Activated T-cell treated with anti-CD3 and anti-CD28 coated beads, Interleukin-2, amount 50 U/mL, for 72 hours (primary cell): ENCODE measurements around the gene RPS6KA4. TPM values are rescaled to one million over a fixed set of nuclear protein-coding genes. Genes with fewer than 3 reads are reported as not detected.
A peak's percentile ranks its signal among the peaks of the same experiment; 100 is the strongest.

ENCODE experiments used
- ATAC-seq, 2 donors: fragments of 150-1000 bp; cut with Tn5 transposase; replicated peaks in 1 of 2; 2 replicates each; pipeline ENCODE4 v1.10.0; 2021; ENCODE audit warnings: moderate library complexity in 2 of 2, mild to moderate bottlenecking in 1 of 2
- DNase-seq, 2 donors: peaks; one replicate each; pipeline ENCODE4 v3.0.0; 2021 to 2022; ENCODE audit warnings: mixed read lengths in 1 of 2
- H3K27ac Mint-ChIP-seq: one replicate; pipeline ENCODE4 v1.8.0; 2022; ENCODE audit warnings: mild to moderate bottlenecking, moderate library complexity, mixed read lengths
- H3K27me3 Mint-ChIP-seq: one replicate; pipeline ENCODE4 v1.8.0; 2022; ENCODE audit warnings: low read depth, mixed read lengths
- H3K36me3 Mint-ChIP-seq, 2 donors: one replicate each; pipeline ENCODE4 v1.8.0; 2022; ENCODE audit warnings: mixed read lengths in 2 of 2, mild to moderate bottlenecking in 1 of 2; ENCODE audit not compliant: insufficient read depth in 2 of 2
- H3K4me1 Mint-ChIP-seq: one replicate; pipeline ENCODE4 v1.8.0; 2022; ENCODE audit warnings: low read depth, mixed read lengths
- H3K4me3 Mint-ChIP-seq, 2 donors: one replicate each; pipeline ENCODE4 v1.8.0; 2022; ENCODE audit warnings: mild to moderate bottlenecking in 2 of 2, mixed read lengths in 2 of 2, moderate library complexity in 2 of 2
- H3K9me3 Mint-ChIP-seq, 2 donors: one replicate each; pipeline ENCODE4 v1.8.0; 2022; ENCODE audit warnings: mixed read lengths in 2 of 2
- total RNA-seq, 2 donors: library from RNA; stranded (reverse); gene quantifications; one replicate each; pipeline ENCODE4 v1.2.3, GENCODE V29; 2022

RPS6KA4 gene
- total RNA-seq, 2 donors from 2014 or later, result 16.6 to 18.4 TPM

DNA sequence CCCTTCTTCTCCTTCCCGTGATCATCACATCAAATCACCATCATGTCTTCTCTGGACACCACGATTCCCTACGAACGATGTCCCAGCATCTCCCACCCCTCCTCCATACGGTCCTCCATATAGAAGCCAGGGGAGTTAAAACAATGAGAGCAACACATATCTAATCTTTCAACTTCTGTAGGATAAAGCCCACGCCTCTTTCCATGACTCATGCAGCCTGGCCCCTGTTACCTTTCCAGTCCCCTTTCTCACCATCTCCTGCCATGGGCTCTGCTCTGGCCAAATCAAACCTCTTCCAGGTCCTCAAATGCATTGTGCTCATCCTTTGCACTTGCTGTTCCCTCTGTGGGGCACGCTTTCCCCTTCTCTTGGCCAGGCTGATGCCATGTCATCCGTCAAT, 23.6 kb downstream of the RPS6KA4 start:
- ATAC-seq, result no peak
- Mint-ChIP-seq H3K27me3 (no peaks in the 10 kb centered on the region), H3K4me1 (peaks cover 18% of the 10 kb centered on the region), H3K27ac (no peak overlapping the region), H3K36me3 (no peaks in the 10 kb centered on the region), H3K9me3 (no peaks in the 10 kb centered on the region), H3K4me3 (no peak overlapping the region)
- no peak for DNase-seq

DNA sequence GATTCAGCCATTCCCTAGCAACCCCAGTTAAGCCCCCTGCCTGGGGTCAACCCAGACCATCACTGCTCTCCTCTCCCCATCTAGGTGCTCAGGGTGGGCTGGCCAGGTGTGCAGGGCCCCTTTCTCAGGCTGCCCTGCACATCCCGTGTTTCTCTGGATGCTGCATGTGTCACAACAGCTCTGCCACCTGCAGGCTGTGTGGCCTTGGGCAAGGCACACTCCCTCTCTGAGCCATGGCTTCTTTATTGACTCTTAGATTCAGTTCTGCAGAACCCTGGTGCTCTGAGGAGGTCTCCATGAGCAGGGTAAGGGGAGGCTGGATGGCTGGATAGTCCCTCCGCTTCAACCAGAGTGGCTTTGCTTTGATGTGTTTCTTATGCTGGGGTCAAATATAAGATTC, 24.6 kb downstream of the RPS6KA4 start:
- Mint-ChIP-seq H3K27ac (no peak overlapping the region), H3K36me3 (no peaks in the 10 kb centered on the region), H3K9me3 (peaks cover 0 to 2% of the 10 kb centered on the region in 2 donors), H3K4me1 (peaks cover 18% of the 10 kb centered on the region), H3K27me3 (no peaks in the 10 kb centered on the region), H3K4me3 (no peak overlapping the region)
- DNase-seq, result no peak
- no peak for ATAC-seq

DNA sequence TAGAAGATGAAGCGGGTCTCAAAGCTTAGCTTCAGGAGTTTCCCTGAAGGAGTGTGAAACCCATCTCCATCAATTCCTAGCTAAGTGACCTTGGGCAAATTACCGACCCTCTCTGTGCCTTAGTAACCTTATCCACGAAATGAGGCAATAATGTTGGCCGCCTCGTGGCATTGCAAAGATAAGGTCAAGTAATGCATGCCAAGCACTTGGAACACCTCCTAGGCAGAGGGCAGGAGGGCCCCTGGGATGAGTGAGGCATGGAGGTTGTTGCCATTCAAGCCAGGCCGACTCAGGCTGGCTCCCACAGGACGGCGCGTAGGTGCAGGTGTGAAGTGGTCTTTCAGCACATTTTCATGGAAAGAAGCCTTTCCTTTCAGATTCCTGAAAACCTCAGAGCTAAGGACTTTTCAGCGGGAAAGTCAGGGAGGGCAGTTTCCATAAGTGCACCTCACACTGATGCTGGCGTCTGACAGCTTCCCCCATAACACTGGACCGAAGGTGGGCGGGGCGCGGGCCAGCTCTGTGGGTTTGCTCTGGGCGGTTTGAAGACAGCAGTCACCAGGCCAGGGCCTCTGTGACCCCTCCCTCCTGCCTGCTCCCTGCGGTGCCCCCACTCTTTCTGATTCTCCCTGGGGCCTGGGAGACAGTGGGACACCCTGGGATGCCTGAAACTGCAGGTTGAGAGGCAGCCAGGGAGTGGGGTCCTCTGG, 25.2 kb downstream of the RPS6KA4 start:
- no peak for ATAC-seq
- H3K36me3 Mint-ChIP-seq, result peaks cover 0 to 1% of the 10 kb centered on the region in 2 donors
- H3K4me3 Mint-ChIP-seq, result no peak overlapping the region
- H3K4me1 Mint-ChIP-seq, result peaks cover 18% of the 10 kb centered on the region
- no peak for DNase-seq
- H3K27ac Mint-ChIP-seq, result no peak overlapping the region
- H3K27me3 Mint-ChIP-seq, result no peaks in the 10 kb centered on the region
- H3K9me3 Mint-ChIP-seq, result peaks cover 0 to 2% of the 10 kb centered on the region in 2 donors

DNA sequence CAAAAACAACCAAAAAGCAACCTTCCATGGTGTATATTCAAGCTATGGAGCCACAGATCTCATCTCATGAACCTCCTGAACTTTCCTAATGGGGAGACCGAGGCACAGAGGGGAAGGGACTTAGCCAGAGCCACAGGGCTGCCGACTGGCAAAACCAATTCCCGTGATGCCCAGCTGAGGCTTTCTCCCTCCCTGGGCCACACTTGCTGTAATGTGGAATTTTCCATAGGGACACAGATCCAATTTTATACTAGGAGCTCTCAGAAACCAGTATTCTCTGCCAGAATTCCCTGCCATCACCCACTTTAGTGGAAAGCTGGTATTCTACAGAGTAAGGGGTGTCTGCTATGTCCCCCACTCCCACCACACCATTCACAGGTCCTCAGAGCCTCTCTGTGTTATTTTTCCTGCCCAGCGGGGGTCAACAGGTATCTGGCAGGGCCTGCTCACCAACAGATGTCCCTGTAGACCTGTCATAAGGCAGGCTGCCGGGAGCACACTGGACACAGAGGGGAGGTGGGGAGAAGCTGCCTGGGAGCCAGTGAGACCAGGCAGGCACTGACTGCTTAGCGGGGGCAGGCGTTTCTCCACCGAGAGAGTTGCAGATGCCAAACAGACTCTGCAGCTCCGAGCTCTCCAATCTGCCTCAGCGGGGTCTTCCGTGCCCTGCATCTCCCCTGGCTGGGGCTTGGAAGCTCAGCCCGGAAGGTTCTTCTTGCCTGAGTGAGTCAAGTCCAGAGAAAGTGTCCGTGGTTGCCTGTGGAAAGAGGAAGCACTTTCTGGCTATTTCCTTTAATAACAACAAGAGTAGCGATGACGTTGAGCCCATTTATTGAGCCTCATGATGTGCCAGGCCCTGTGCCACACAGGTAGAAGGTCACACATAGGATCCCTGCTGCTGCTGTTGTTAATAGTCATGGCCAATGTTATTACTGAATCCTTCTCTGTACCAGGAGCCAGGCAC, 26.3 kb downstream of the RPS6KA4 start:
- no peaks in the 10 kb centered on the region for H3K27me3 Mint-ChIP-seq
- H3K4me1 Mint-ChIP-seq, result peaks cover 19% of the 10 kb centered on the region
- H3K4me3 Mint-ChIP-seq, result no peak overlapping the region
- no peak overlapping the region for H3K27ac Mint-ChIP-seq
- peaks cover 2 to 10% of the 10 kb centered on the region in 2 donors for H3K36me3 Mint-ChIP-seq
- DNase-seq (no peak), ATAC-seq (no peak)
- H3K9me3 Mint-ChIP-seq, result peaks cover 7 to 11% of the 10 kb centered on the region in 2 donors

DNA sequence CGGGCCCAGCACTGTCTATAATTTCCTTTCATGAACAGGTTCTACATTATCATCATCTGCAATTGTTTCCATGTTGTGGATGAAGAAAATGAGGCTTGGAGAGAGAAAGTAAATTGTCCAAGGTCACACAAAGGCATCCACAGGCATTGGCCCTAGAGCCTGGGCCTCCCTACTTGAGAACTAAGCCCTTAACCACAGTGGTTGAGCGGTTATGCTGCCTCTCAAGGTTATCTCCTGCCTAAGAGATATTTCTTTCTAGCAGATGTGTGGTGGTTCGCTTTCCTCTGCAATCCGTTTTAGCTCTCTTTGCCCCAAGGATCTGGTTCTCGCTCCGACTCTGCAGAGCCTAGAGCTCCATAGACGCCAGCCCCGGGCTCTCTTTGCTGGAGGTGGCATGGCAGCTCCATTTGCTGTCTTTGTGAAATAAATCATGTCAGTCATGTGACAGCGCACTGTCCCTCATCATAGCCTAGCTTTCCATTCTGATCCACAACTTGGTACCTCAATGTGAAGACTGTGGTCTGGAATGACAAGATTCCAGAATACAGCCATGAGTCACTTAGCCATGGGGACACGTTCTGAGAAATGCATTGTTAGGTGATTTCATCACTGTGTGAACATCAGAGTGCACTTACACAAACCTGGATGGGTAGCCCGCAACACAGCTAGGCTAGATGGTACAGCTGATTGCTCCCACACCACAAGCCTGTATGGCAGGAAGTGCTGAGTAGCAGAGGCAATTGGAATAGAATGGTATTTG, 27.2 kb downstream of the RPS6KA4 start:
- Mint-ChIP-seq H3K4me1 (peaks cover 27% of the 10 kb centered on the region), H3K27me3 (no peaks in the 10 kb centered on the region), H3K36me3 (peaks cover 2 to 13% of the 10 kb centered on the region in 2 donors), H3K9me3 (peaks cover 11% of the 10 kb centered on the region in 2 donors), H3K4me3 (no peak overlapping the region), H3K27ac (no peak overlapping the region)
- ATAC-seq, result peak in 1 of 2 donors; percentile 65
- DNase-seq, result no peak

DNA sequence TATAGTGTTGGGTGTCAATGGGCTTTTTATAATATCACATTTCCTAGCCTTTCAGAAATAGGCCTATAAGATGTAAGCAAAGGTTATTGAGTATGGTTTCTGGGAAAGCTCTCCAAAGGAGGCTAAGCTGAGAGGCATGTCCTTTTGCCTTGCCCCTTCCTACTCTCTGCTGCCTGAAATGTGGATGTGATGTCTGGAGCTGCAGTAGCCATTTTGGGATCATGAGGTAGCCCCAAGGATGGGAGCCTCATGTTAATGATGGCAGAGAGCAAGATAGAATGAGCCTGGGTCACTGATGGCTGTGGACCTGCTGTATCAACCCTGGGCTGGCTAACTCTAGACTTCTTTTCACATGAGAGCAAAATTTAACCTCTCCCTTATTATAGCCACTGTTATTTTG, 29.0 kb downstream of the RPS6KA4 start:
- peaks cover 11% of the 10 kb centered on the region in 2 donors for H3K9me3 Mint-ChIP-seq
- H3K36me3 Mint-ChIP-seq, result peaks cover 2 to 13% of the 10 kb centered on the region in 2 donors
- H3K4me3 Mint-ChIP-seq, result no peak overlapping the region
- no peak overlapping the region for H3K27ac Mint-ChIP-seq
- peaks cover 27% of the 10 kb centered on the region for H3K4me1 Mint-ChIP-seq
- ATAC-seq (no peak), DNase-seq (no peak)
- no peaks in the 10 kb centered on the region for H3K27me3 Mint-ChIP-seq

DNA sequence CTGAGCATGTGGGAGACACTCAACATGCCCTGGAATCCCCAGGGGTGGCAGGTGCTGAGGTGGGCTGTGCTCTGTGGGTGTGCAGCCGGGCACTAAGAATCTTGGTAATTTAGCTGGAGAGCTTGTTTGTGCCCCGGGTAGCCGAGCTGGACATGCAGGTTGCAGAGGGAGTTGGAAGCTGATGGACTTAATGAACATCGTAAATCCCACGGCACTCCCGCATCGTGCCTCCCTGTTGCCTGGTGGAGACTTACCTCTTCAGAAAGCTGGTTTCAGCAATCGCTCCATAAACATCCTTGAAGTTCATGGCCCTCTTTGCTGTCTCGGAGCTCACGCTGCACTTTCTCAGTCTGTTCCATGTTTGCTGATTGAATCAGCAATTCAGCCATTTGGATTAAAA, 29.9 kb downstream of the RPS6KA4 start:
- Mint-ChIP-seq H3K4me3 (no peak overlapping the region), H3K27me3 (no peaks in the 10 kb centered on the region), H3K9me3 (peaks cover 11% of the 10 kb centered on the region in 2 donors), H3K4me1 (peaks cover 24% of the 10 kb centered on the region), H3K36me3 (peaks cover 2 to 13% of the 10 kb centered on the region in 2 donors), H3K27ac (no peak overlapping the region)
- no peak for DNase-seq
- ATAC-seq, result no peak

DNA sequence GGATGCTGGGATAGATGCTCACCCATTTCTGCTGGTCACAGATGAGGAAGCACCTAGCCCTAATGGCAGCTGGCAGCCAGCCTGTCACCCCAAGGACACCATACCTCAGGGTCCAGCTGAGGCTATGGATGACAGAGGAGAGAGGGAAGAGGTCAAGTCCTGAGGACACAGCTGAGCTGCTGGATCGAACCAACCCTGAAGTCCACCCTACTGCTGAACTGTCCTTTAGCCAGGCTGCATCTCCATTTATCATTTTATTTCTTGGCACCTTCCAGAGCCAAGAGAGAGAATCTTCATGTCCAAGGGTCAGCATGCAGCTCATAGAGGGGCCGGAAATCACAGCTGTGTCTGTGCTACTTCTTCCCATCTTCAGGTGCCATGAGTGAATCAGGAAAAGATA, 30.9 kb downstream of the RPS6KA4 start:
- DNase-seq (no peak), ATAC-seq (no peak)
- Mint-ChIP-seq H3K27me3 (no peaks in the 10 kb centered on the region), H3K27ac (no peak overlapping the region), H3K36me3 (peaks cover 2 to 13% of the 10 kb centered on the region in 2 donors), H3K4me1 (peaks cover 24% of the 10 kb centered on the region), H3K4me3 (no peak overlapping the region), H3K9me3 (peaks cover 11% of the 10 kb centered on the region in 2 donors)

DNA sequence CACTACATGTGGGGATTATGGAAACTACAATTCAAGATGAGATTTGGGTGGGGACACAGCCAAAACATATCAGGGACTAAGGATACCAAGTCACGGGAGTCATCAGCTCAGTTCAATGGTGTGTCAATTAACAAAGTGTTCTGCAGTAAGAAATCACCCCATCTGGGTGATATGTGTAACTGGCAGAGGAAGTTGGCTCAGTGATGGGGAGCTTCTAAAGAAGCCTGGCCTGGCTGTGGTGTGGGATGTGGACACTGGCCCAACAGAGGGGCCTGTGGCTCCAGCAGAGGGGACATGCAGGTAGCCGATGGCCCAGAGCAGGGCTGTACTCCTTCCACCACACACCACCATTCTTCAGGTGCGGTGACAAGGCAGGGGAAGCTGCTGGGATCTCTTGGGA, 31.6 kb downstream of the RPS6KA4 start:
- DNase-seq (no peak), ATAC-seq (no peak)
- Mint-ChIP-seq H3K4me1 (peaks cover 24% of the 10 kb centered on the region), H3K27me3 (no peaks in the 10 kb centered on the region), H3K27ac (no peak overlapping the region), H3K36me3 (peaks cover 2 to 13% of the 10 kb centered on the region in 2 donors), H3K9me3 (peaks cover 11% of the 10 kb centered on the region in 2 donors), H3K4me3 (peak overlapping the region in 1 of 2 donors; percentile 29)

DNA sequence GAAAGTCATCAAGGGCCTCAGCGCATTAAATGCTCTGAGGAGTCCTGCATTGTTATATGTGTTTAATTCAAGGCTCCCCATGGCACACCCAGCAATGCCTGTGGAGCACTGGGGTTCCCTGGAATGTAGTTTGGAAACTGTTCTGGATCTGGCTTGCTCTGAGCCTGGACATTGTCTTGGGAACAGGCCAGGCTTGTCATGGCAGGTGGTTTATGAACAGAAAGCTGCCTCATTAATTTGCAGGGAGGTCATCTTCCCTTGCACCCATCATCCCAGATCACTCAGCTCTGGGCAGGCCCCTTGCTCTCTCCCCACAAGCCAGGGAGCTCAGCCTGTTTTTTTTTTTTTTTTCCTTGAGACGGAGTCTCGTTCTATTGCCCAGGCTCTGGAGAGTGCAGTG, 32.9 kb downstream of the RPS6KA4 start:
- Mint-ChIP-seq H3K4me3 (no peak overlapping the region), H3K9me3 (peaks cover 11% of the 10 kb centered on the region in 2 donors), H3K4me1 (peaks cover 17% of the 10 kb centered on the region), H3K27ac (no peak overlapping the region), H3K27me3 (no peaks in the 10 kb centered on the region), H3K36me3 (peaks cover 2 to 13% of the 10 kb centered on the region in 2 donors)
- ATAC-seq (no peak), DNase-seq (no peak)

DNA sequence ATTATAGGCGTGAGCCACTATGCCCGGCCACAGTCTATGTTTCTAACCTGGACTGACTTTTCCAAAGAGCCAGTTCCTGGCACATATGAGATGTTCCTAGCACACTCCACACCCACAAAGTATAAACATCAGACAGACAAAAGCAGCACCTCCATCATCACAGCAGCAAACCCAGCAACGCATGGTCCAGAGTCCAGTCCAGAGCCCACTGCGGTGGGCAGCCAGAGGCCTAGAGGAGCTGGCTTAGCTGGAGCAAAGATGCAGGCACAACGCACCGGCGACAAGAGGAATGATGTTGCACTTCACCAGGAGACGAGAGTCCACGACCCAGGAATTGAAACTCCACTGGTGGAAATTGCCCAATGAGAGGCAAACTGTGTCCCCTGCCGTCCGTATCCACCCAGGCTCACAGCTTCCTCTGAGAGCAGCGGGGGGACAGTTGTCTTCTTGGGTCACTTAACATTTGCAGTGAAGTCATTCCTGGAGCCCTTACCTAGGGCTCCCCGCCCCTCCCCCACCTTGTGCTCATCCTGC, 36.6 kb downstream of the RPS6KA4 start:
- ATAC-seq (no peak), DNase-seq (no peak)
- H3K4me3 Mint-ChIP-seq, result no peak overlapping the region
- no peaks in the 10 kb centered on the region for H3K27me3 Mint-ChIP-seq
- H3K4me1 Mint-ChIP-seq, result peaks cover 10% of the 10 kb centered on the region
- peaks cover 0 to 1% of the 10 kb centered on the region in 2 donors for H3K36me3 Mint-ChIP-seq
- no peak overlapping the region for H3K27ac Mint-ChIP-seq
- peaks cover 0 to under 1% of the 10 kb centered on the region in 2 donors for H3K9me3 Mint-ChIP-seq

DNA sequence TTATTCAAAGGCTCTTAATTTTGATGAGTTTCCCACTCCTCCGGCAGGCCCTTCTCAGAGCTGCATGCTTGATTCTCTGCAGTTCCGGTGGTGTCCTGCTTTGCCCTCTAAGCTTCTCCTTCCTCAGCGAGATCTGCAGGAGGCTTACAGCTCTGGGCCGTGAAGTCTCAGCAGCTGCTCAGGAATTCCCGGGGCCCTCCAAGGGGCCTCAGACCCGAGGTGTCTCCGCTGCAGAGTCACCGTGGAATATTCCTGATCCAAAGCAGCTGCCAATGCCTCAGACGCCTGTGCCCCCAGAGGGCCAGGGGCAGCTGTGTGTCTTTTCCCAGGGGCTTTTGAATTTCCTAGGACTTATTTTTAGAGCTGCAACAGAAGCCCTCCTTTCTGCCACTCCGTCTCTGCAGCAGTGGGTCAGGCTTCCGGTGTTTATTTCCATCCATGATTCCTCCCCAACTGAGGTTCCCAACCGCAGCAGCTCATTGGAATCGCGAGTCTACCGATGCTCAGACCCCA, 37.2 kb downstream of the RPS6KA4 start:
- ATAC-seq, result no peak
- H3K36me3 Mint-ChIP-seq, result no peaks in the 10 kb centered on the region
- H3K4me3 Mint-ChIP-seq, result no peak overlapping the region
- peaks cover 6% of the 10 kb centered on the region for H3K4me1 Mint-ChIP-seq
- no peaks in the 10 kb centered on the region for H3K27me3 Mint-ChIP-seq
- H3K27ac Mint-ChIP-seq, result no peak overlapping the region
- no peak for DNase-seq
- no peaks in the 10 kb centered on the region for H3K9me3 Mint-ChIP-seq
